ENCODE data around the gene SCAMP2.

SCAMP2 gene

GRCh38 chr15:74863239-74864056, 9.7 kb downstream of the SCAMP2 start:
- H3K4me3 ChIP-seq (ENCODE audit: low read depth in 1 of 2, low read length in 2 of 2), result no peak overlapping the region
- H3K79me2 ChIP-seq (ENCODE audit: insufficient read depth, low read length), result peaks cover 68% of the 10 kb centered on the region
- H3K4me2 ChIP-seq (ENCODE audit: insufficient read depth, low read length), result no peak overlapping the region
- H3K27ac ChIP-seq (ENCODE audit: low read length), result no peak overlapping the region
- ATAC-seq (ENCODE audit: insufficient read depth, low read depth) (no peak), DNase-seq (no peak)
- no peaks in the 10 kb centered on the region for H3K9me3 ChIP-seq (ENCODE audit: insufficient read depth, low read length, severe bottlenecking)
- no peaks in the 10 kb centered on the region for H3K4me1 ChIP-seq (ENCODE audit: insufficient read depth, low read length)
- H2AFZ ChIP-seq (ENCODE audit: low read depth, low read length), result no peak overlapping the region
- H3K9ac ChIP-seq (ENCODE audit: low read depth, low read length), result no peak overlapping the region
- TF ChIP-seq EZH2 (IDR thresholded peaks at IDR 0.05; ENCODE audit: borderline replicate concordance, low read depth, low read length, severe bottlenecking) (no peak), CTCF (IDR thresholded peaks at IDR 0.05; ENCODE audit: borderline replicate concordance, extremely low read depth, low read length, poor library complexity, severe bottlenecking) (no peak)
- H3K36me3 ChIP-seq (ENCODE audit: insufficient read depth, low read length), result peaks cover 16% of the 10 kb centered on the region
- H4K20me1 ChIP-seq (ENCODE audit: insufficient read depth, low read length), result peaks cover 8% of the 10 kb centered on the region; the same call in 1 of the 2 replicates
- H3K27me3 ChIP-seq (ENCODE audit: insufficient read depth, low read length, poor library complexity), result no peaks in the 10 kb centered on the region

- H3K9me3 ChIP-seq (ENCODE audit: insufficient read depth, low read length, severe bottlenecking), result no peaks in the 10 kb centered on the region
- H3K27ac ChIP-seq (ENCODE audit: low read length), result no peak overlapping the region
- H3K9ac ChIP-seq (ENCODE audit: low read depth, low read length), result no peak overlapping the region
- DNase-seq (no peak), ATAC-seq (ENCODE audit: insufficient read depth, low read depth) (no peak)
- no peaks in the 10 kb centered on the region for H3K27me3 ChIP-seq (ENCODE audit: insufficient read depth, low read length, poor library complexity)
- no peak overlapping the region for H2AFZ ChIP-seq (ENCODE audit: low read depth, low read length)
- peaks cover 20% of the 10 kb centered on the region for H3K36me3 ChIP-seq (ENCODE audit: insufficient read depth, low read length)
- no peaks in the 10 kb centered on the region for H3K4me1 ChIP-seq (ENCODE audit: insufficient read depth, low read length)
- no peak for TF ChIP-seq EZH2 (IDR thresholded peaks at IDR 0.05; ENCODE audit: borderline replicate concordance, low read depth, low read length, severe bottlenecking)
- TF ChIP-seq CTCF (IDR thresholded peaks at IDR 0.05; ENCODE audit: borderline replicate concordance, extremely low read depth, low read length, poor library complexity, severe bottlenecking), result no peak
- peaks cover 50% of the 10 kb centered on the region for H3K79me2 ChIP-seq (ENCODE audit: insufficient read depth, low read length)
- no peak overlapping the region for H3K4me3 ChIP-seq (ENCODE audit: low read depth in 1 of 2, low read length in 2 of 2)
- H3K4me2 ChIP-seq (ENCODE audit: insufficient read depth, low read length), result no peak overlapping the region
- H4K20me1 ChIP-seq (ENCODE audit: insufficient read depth, low read length), result peaks cover 13% of the 10 kb centered on the region; the same call in 1 of the 2 replicates
Measured at GRCh38 chr15:74858369-74858740, 14.8 kb downstream of the SCAMP2 start.

- no peak overlapping the region for H3K4me3 ChIP-seq (ENCODE audit: low read depth in 1 of 2, low read length in 2 of 2)
- H3K4me2 ChIP-seq (ENCODE audit: insufficient read depth, low read length), result no peak overlapping the region
- H4K20me1 ChIP-seq (ENCODE audit: insufficient read depth, low read length), result peaks cover 13% of the 10 kb centered on the region; the same call in 1 of the 2 replicates
- peaks cover 26% of the 10 kb centered on the region for H3K36me3 ChIP-seq (ENCODE audit: insufficient read depth, low read length)
- H3K4me1 ChIP-seq (ENCODE audit: insufficient read depth, low read length), result no peaks in the 10 kb centered on the region
- peaks cover 46% of the 10 kb centered on the region for H3K79me2 ChIP-seq (ENCODE audit: insufficient read depth, low read length)
- TF ChIP-seq CTCF (IDR thresholded peaks at IDR 0.05; ENCODE audit: borderline replicate concordance, extremely low read depth, low read length, poor library complexity, severe bottlenecking), result no peak
- TF ChIP-seq EZH2 (IDR thresholded peaks at IDR 0.05; ENCODE audit: borderline replicate concordance, low read depth, low read length, severe bottlenecking), result no peak
- no peak overlapping the region for H3K9ac ChIP-seq (ENCODE audit: low read depth, low read length)
- no peaks in the 10 kb centered on the region for H3K27me3 ChIP-seq (ENCODE audit: insufficient read depth, low read length, poor library complexity)
- no peaks in the 10 kb centered on the region for H3K9me3 ChIP-seq (ENCODE audit: insufficient read depth, low read length, severe bottlenecking)
- no peak overlapping the region for H3K27ac ChIP-seq (ENCODE audit: low read length)
- ATAC-seq (ENCODE audit: insufficient read depth, low read depth) (no peak), DNase-seq (no peak)
- no peak overlapping the region for H2AFZ ChIP-seq (ENCODE audit: low read depth, low read length)
Measured at GRCh38 chr15:74857671-74858368, 15.3 kb downstream of the SCAMP2 start.

Measured in DND-41 (cell line).